GM23338 (cell line): Measurements from ENCODE around the gene POMT2.

Source experiments
- CREB1 ChIP-seq: fragments of 250-450 bp; sonication (Bioruptor Pico); IDR thresholded peaks from 2 replicates; pipeline ENCODE4 v1.5.0; 2020; ENCODE audit warnings: low read depth, mild to moderate bottlenecking, moderate library complexity
- CTCF ChIP-seq, 2 experiments: fragments of 200-600 bp in 1 of 2; sonication (generic) in 1 of 2; conservative IDR thresholded peaks; 2 replicates each; pipeline versions ENCODE4 v1.5.1 to v1.6.1; 2016 to 2017; ENCODE audit warnings: antibody characterized with exemption in 2 of 2, low read depth in 2 of 2, mild to moderate bottlenecking in 2 of 2, moderate library complexity in 1 of 2
- EZH2 ChIP-seq: fragments of 200-600 bp; sonication (generic); IDR thresholded peaks from one replicate; pipeline ENCODE4 v1.8.0; 2017; ENCODE audit warnings: antibody characterized with exemption, mild to moderate bottlenecking, low read depth; ENCODE audit not compliant: unreplicated experiment
- EZH2phosphoT487 ChIP-seq: fragments of 200-600 bp; sonication (generic); IDR thresholded peaks from one replicate; pipeline ENCODE4 v1.8.1; 2018; ENCODE audit warnings: antibody characterized with exemption; ENCODE audit not compliant: unreplicated experiment
- JUNB ChIP-seq: IDR thresholded peaks from one replicate; pipeline ENCODE4 v1.6.1; 2016; ENCODE audit warnings: antibody characterized with exemption; ENCODE audit not compliant: unreplicated experiment
- NANOG ChIP-seq: IDR thresholded peaks from 2 replicates; pipeline ENCODE4 v1.6.1; 2016; ENCODE audit warnings: antibody characterized with exemption, borderline replicate concordance
- POLR2AphosphoS5 ChIP-seq: IDR thresholded peaks from 2 replicates; pipeline ENCODE4 v1.6.1; 2016; ENCODE audit warnings: antibody characterized with exemption, low read depth
- STAT1 ChIP-seq: IDR thresholded peaks from one replicate; pipeline ENCODE4 v1.6.1; 2016; ENCODE audit warnings: antibody characterized with exemption; ENCODE audit not compliant: unreplicated experiment
- ZNF114 ChIP-seq: fragments of 250-450 bp; sonication (Bioruptor Pico); IDR thresholded peaks from 2 replicates; pipeline ENCODE4 v1.5.0; 2020; ENCODE audit warnings: mild to moderate bottlenecking, moderate library complexity
- TF ChIP-seq, protein P1 (sequence below): fragments of 250-450 bp; sonication (Bioruptor Pico); IDR thresholded peaks from 2 replicates; pipeline ENCODE4 v1.5.0; 2020; ENCODE audit warnings: mild to moderate bottlenecking, moderate library complexity
- TF ChIP-seq, protein P2 (sequence below): IDR thresholded peaks from one replicate; pipeline ENCODE4 v1.6.1; 2018; ENCODE audit warnings: antibody characterized with exemption; ENCODE audit not compliant: unreplicated experiment
- TF ChIP-seq, protein P3 (sequence below): IDR thresholded peaks from 2 replicates; pipeline ENCODE4 v1.6.1; 2016; ENCODE audit warnings: antibody characterized with exemption

- TF ChIP-seq CTCF (conservative IDR thresholded peaks at IDR 0.05; ENCODE audit: low read depth in 2 of 2) (no peak), EZH2 (no peak), CREB1 (CRISPR knock-in tag) (no peak), JUNB (no peak), POLR2AphosphoS5 (no peak), EZH2phosphoT487 (no peak), NANOG (no peak), ZNF114 (CRISPR knock-in tag) (no peak), STAT1 (no peak)
- TF ChIP-seq, protein P1, sequence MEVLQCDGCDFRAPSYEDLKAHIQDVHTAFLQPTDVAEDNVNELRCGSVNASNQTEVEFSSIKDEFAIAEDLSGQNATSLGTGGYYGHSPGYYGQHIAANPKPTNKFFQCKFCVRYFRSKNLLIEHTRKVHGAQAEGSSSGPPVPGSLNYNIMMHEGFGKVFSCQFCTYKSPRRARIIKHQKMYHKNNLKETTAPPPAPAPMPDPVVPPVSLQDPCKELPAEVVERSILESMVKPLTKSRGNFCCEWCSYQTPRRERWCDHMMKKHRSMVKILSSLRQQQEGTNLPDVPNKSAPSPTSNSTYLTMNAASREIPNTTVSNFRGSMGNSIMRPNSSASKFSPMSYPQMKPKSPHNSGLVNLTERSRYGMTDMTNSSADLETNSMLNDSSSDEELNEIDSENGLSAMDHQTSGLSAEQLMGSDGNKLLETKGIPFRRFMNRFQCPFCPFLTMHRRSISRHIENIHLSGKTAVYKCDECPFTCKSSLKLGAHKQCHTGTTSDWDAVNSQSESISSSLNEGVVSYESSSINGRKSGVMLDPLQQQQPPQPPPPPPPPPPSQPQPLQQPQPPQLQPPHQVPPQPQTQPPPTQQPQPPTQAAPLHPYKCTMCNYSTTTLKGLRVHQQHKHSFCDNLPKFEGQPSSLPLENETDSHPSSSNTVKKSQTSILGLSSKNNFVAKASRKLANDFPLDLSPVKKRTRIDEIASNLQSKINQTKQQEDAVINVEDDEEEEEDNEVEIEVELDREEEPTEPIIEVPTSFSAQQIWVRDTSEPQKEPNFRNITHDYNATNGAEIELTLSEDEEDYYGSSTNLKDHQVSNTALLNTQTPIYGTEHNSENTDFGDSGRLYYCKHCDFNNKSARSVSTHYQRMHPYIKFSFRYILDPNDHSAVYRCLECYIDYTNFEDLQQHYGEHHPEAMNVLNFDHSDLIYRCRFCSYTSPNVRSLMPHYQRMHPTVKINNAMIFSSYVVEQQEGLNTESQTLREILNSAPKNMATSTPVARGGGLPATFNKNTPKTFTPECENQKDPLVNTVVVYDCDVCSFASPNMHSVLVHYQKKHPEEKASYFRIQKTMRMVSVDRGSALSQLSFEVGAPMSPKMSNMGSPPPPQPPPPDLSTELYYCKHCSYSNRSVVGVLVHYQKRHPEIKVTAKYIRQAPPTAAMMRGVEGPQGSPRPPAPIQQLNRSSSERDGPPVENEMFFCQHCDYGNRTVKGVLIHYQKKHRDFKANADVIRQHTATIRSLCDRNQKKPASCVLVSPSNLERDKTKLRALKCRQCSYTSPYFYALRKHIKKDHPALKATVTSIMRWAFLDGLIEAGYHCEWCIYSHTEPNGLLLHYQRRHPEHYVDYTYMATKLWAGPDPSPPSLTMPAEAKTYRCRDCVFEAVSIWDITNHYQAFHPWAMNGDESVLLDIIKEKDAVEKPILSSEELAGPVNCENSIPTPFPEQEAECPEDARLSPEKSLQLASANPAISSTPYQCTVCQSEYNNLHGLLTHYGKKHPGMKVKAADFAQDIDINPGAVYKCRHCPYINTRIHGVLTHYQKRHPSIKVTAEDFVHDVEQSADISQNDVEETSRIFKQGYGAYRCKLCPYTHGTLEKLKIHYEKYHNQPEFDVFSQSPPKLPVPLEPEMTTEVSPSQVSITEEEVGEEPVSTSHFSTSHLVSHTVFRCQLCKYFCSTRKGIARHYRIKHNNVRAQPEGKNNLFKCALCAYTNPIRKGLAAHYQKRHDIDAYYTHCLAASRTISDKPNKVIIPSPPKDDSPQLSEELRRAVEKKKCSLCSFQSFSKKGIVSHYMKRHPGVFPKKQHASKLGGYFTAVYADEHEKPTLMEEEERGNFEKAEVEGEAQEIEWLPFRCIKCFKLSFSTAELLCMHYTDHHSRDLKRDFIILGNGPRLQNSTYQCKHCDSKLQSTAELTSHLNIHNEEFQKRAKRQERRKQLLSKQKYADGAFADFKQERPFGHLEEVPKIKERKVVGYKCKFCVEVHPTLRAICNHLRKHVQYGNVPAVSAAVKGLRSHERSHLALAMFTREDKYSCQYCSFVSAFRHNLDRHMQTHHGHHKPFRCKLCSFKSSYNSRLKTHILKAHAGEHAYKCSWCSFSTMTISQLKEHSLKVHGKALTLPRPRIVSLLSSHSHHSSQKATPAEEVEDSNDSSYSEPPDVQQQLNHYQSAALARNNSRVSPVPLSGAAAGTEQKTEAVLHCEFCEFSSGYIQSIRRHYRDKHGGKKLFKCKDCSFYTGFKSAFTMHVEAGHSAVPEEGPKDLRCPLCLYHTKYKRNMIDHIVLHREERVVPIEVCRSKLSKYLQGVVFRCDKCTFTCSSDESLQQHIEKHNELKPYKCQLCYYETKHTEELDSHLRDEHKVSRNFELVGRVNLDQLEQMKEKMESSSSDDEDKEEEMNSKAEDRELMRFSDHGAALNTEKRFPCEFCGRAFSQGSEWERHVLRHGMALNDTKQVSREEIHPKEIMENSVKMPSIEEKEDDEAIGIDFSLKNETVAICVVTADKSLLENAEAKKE (CRISPR knock-in tag) = no peak
- TF ChIP-seq, protein P2, sequence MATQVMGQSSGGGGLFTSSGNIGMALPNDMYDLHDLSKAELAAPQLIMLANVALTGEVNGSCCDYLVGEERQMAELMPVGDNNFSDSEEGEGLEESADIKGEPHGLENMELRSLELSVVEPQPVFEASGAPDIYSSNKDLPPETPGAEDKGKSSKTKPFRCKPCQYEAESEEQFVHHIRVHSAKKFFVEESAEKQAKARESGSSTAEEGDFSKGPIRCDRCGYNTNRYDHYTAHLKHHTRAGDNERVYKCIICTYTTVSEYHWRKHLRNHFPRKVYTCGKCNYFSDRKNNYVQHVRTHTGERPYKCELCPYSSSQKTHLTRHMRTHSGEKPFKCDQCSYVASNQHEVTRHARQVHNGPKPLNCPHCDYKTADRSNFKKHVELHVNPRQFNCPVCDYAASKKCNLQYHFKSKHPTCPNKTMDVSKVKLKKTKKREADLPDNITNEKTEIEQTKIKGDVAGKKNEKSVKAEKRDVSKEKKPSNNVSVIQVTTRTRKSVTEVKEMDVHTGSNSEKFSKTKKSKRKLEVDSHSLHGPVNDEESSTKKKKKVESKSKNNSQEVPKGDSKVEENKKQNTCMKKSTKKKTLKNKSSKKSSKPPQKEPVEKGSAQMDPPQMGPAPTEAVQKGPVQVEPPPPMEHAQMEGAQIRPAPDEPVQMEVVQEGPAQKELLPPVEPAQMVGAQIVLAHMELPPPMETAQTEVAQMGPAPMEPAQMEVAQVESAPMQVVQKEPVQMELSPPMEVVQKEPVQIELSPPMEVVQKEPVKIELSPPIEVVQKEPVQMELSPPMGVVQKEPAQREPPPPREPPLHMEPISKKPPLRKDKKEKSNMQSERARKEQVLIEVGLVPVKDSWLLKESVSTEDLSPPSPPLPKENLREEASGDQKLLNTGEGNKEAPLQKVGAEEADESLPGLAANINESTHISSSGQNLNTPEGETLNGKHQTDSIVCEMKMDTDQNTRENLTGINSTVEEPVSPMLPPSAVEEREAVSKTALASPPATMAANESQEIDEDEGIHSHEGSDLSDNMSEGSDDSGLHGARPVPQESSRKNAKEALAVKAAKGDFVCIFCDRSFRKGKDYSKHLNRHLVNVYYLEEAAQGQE = no peak
- TF ChIP-seq, protein P3, sequence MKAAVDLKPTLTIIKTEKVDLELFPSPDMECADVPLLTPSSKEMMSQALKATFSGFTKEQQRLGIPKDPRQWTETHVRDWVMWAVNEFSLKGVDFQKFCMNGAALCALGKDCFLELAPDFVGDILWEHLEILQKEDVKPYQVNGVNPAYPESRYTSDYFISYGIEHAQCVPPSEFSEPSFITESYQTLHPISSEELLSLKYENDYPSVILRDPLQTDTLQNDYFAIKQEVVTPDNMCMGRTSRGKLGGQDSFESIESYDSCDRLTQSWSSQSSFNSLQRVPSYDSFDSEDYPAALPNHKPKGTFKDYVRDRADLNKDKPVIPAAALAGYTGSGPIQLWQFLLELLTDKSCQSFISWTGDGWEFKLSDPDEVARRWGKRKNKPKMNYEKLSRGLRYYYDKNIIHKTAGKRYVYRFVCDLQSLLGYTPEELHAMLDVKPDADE = no peak
Observed at GRCh38 chr14:77250927-77251326, 69.8 kb downstream of the POMT2 start.
